Epidermal melanocyte (primary cell): Measurements from ENCODE around the gene GNAI1.
A peak's percentile ranks its signal among the peaks of the same experiment; 100 is the strongest.
"Not testable (repeated sequence)": the region's sequence is repeated elsewhere in the genome, so short reads cannot be mapped to it uniquely, and the experiment has no call there.

Experiments
- DNase-seq: peaks from one replicate; pipeline ENCODE4 v3.0.0; 2011; ENCODE audit warnings: low spot score; ENCODE audit not compliant: insufficient read length

Gene GNAI1

GRCh38 chr7:80157770-80158169 is 23.1 kb downstream of the GNAI1 start:
- DNase-seq: not testable (repeated sequence)

DNA sequence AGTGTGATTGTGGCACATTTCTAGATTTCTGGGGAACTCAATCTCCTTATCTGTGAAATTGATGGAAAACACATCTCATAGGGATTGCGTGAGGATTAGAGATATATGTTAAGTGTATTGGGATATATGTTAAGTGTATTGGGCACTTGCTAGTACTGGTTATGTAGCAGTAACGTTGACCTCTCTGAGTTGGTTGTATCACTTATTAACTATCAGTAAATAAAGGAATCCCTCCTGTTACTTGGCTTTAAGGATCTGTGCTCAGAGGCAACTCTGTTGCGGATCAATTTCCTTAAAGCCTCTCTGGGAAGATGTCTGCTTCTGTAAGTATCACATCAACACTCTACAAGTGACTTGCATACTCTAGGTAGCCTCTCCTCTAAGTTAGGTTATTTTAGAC is 25.2 kb downstream of the GNAI1 start:
- DNase-seq: no peak

DNA sequence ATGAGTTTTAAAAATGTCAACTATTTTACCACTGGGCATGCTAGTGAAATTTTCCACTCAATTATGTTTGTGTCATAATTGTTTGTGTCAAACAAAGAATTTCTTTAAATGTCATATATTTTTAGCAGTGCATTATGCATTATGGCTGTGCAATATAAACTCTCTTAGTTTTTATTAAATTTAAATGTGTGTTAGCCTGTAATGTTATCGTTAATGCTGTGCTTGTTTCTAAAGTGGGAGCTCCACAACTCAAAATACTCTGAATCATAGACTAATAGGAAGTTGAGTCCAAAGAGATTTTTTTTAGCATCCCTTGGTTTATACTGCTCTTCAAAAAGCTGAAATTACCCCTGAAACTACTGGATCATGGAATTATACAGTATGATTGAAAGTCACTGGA is 26.8 kb downstream of the GNAI1 start:
- no peak for DNase-seq

GRCh38 chr7:80165177-80165576 is 30.5 kb downstream of the GNAI1 start:
- no peak for DNase-seq

- DNase-seq: no peak
These were observed 35.8 kb downstream of the GNAI1 start for GRCh38 chr7:80170445-80170844.

GRCh38 chr7:80172387-80172786 is 37.8 kb downstream of the GNAI1 start:
- no peak for DNase-seq

DNA sequence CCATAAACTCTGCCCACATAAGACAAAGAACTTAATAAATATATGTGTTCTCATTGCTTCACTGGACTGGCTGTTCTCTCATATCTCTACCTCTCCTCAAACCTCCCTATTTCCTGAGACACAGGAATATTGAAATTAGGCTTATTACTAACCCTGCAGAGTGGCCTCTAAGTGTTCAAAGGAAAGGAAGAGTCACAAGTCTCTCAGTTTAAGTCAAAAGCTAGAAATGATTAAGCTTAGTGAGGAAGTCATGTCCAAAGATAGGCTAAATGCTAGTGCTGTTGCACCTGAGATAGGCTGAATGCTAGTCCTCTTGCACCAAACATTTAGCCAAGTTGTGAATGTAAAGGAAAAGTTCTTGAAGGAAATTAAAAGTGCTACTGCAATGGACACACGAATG is 41.1 kb downstream of the GNAI1 start:
- DNase-seq: no peak

DNA sequence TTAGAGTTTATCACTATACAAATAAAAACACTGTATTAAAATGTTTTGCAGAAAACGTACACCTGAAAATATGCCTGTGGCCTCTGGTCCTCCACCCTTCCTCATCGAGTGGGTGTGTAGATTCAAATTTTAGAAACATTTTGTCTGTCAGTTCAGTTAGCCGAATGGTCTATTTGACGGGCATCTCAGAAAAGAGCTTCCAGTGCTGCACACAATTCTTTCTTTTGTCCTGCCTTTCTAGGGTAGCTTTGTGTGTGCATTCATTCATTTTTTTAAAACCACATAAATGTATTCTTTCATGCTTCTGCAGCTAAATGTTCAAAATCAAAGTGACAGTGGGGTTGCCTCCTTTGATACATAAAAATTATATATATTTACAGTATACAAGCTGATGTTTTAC is 46.8 kb downstream of the GNAI1 start:
- no peak for DNase-seq

DNA sequence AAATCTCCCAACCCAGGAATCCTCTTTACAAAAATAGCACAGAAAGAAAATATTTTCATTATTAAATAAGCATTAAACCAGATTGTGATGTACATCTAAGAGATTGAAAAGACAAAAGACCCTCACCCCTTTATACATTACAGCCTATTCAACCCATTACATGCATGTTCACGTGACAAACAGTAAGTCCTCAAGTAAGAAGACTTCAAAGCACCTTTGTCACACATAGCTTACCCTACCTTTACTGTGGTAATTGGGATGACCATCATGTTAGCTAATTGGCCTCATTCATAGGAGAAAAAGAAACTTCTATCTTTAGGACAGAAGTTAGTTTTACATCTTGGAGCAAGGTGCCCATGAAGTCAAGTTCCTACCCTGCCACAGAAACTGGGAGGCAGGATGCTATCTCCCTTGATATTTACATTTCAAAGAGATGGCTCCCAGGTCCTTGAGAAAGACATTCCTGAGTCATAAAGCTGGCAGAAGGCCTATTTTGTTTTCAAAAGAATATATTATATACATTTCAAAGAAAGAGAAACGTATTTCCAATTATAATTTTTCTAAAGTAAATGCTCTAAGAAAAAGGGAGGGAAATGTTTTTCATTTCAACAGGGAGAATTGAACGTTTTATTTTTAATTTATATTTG is 48.1 kb downstream of the GNAI1 start:
- no peak for DNase-seq

GRCh38 chr7:80183351-80183750 is 48.7 kb downstream of the GNAI1 start:
- no peak for DNase-seq

DNA sequence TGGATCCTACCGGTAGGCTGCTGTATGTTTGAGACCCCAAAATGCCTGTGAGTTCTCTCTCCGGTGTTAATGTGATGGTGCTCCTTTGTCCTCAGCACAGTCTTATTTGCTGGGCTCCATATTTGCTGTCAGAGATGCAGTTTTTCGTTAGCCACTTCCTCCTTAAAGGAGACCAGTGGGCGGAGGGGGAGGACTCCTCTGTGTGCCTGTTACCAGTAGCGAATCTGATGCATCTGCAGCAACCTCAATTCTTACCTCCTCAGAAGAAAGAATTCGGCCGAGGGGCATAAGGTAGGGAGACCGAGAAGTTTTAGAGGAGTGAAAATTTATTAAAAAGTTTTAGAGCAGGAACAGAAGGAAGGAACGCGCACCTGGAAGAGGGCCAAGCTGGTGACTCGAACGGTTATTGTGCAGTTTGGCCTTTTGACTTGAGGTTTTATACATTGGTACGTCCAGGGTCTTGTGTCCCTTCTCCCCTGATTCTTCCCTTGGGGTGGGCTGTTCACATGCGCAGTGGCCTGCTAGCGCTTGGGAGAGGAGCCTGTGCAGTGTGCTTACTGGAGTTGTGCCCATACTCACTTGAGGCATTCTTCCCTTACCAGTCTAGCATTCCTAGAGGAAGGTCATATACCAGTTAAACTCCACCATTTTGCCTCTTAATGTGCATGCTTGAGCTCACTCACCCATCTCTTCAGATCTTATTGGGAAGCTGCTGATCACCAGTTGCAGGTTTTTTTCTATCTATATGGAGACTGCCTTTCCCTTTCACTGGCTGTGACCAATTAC is 49.5 kb downstream of the GNAI1 start:
- DNase-seq: no peak

- no peak for DNase-seq
These were observed 50.1 kb downstream of the GNAI1 start for GRCh38 chr7:80184693-80185092.

DNA sequence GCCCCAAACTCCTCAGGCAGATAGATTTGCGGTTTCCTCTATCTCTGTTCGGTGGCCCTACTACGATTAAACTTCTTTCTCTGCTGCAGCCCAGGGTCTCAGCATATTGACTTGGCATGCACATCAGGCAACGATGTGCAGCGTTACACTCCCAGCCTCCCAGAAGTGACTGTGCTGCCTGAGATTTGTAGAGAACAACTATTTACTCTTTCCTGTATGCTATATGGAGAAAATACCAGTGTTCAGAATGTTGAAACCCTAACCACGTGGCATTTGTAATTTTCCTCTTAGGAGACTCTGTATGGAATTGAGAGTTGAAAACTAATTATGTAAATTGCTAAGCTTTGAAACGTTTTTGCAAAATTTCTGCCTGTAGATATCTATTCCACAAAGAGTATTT is 50.9 kb downstream of the GNAI1 start:
- no peak for DNase-seq

GRCh38 chr7:80186721-80187120 is 52.1 kb downstream of the GNAI1 start:
- DNase-seq: peak; percentile 22

- no peak for DNase-seq
These were observed 52.6 kb downstream of the GNAI1 start for GRCh38 chr7:80187279-80187678.

GRCh38 chr7:80187727-80188126 is 53.1 kb downstream of the GNAI1 start:
- no peak for DNase-seq

DNA sequence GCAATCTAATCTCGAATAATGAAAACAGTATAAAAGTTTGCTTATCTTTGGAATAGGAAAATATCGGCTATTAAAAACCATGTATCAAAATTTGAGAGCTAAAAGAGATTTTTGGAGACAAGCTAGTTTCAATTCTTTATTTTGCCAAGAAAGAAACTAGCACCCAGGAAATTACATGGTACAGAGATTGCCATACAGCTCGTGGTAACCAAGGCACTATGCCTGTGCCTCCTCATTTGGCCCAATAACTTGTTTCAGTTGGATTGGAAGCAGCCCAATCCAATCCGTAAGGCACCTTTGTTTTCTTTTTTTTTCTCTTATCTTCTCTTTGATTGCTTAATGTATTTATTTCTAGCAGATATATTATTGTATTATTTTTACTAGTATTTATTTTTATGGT is 55.0 kb downstream of the GNAI1 start:
- no peak for DNase-seq

GRCh38 chr7:80197627-80198026 is 63.0 kb downstream of the GNAI1 start:
- DNase-seq: no peak

DNA sequence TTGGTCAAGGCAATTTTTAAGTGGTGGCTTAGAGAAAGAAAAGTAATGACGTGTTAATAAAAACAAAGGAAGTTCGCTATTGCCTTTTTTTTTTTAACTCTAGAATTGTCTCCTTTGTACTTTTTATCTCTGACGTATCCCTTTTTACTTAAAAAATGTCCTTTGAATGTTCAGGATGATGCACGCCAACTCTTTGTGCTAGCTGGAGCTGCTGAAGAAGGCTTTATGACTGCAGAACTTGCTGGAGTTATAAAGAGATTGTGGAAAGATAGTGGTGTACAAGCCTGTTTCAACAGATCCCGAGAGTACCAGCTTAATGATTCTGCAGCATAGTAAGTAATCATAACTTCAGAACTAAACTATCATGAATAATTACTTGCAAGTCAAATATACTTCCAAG is 64.4 kb downstream of the GNAI1 start:
- no peak for DNase-seq

DNA sequence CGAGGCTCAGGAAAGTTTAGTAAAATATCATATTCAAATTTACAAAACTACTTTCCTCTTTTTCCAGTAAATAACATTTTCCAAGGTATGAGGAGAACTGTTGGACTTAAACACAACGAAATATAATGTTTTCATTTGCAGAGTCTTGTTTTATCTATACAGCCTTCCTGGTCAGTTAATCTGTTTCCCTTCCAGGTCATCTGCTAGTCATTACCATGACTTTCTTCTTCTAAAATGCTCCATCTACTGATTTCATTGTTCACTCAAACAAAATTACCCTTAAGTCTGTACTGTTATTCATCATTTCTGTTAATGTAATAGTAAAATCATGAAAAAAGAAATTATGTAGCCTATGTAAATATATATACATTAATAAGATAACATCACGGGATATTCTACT is 69.8 kb downstream of the GNAI1 start:
- no peak for DNase-seq

DNA sequence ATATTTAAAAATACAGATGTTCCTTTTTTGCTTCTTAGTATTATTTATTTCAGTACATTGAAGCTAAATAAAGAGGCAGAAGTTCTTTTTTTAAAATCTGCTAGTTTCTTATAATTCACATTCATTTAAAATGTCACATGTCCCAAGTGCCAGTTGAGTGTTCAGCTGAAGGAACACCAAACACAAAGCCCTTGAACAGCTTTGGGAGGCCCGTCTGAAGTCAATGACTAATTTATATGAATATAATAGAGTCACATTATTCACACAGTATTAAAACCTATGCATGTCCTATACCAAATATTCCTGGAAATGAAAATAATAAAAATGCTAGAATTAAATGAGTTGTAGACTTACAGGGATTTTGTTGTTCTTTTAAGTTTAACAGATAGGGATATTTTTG is 70.3 kb downstream of the GNAI1 start:
- DNase-seq: no peak

- DNase-seq: no peak
These were observed 72.1 kb downstream of the GNAI1 start for GRCh38 chr7:80206763-80207162.

DNA sequence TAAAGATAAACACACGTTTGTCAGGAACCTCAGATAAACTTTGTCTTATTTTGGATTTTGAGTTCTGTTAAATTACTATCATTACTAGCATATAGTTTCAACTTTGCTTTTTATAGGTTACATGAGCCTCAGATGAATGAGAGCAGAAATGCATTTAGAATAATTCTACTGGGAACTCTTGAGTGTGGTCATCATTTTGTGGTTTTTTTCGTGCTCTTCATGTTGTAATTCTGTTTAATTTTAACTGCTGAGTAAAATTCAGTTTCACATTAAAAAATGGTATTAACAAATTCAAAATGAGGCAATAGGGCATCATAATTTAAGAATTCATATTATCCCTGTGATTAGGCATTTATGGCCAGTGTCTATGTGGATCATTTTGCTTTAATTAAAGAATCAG is 72.9 kb downstream of the GNAI1 start:
- no peak for DNase-seq
